Calu3 (cell line): ENCODE results near the gene SLC48A1. TPM values are rescaled to one million over a fixed set of nuclear protein-coding genes. Genes with fewer than 3 reads are reported as not detected.

Experiments
- BruUV-seq: library from RNA; stranded (reverse); fragments of 400-500 nt; replicated peaks from 2 replicates; lab custom pipeline; 2021; lab: Mats Ljungman, UMichigan
- CTCF ChIA-PET: fragments of 300-600 bp; sonication (Branson Sonifier 250); formaldehyde crosslinking; loops from one replicate; lab custom pipeline; 2022; ENCODE audit warnings: antibody characterized with exemption; lab: Charles Lee
- DNase-seq: peaks from one replicate; pipeline ENCODE4 v3.0.0; 2022
- H3K27ac Mint-ChIP-seq: one replicate; pipeline ENCODE4 v1.8.0; 2022; ENCODE audit warnings: mixed read lengths; ENCODE audit not compliant: unreplicated experiment
- H3K27me3 Mint-ChIP-seq: one replicate; pipeline ENCODE4 v1.8.0; 2022; ENCODE audit warnings: mixed read lengths; ENCODE audit not compliant: unreplicated experiment
- H3K36me3 Mint-ChIP-seq: one replicate; pipeline ENCODE4 v1.8.0; 2022; ENCODE audit warnings: mild to moderate bottlenecking, moderate library complexity, mixed read lengths; ENCODE audit not compliant: insufficient read depth, unreplicated experiment
- H3K4me1 Mint-ChIP-seq: one replicate; pipeline ENCODE4 v1.8.0; 2022; ENCODE audit warnings: mild to moderate bottlenecking, low read depth, mixed read lengths; ENCODE audit not compliant: unreplicated experiment
- H3K4me3 Mint-ChIP-seq: one replicate; pipeline ENCODE4 v1.8.0; 2022; ENCODE audit warnings: mild to moderate bottlenecking, low read depth, moderate library complexity, mixed read lengths; ENCODE audit not compliant: unreplicated experiment
- H3K9me3 Mint-ChIP-seq: one replicate; pipeline ENCODE4 v1.8.0; 2022; ENCODE audit warnings: low read depth, mixed read lengths; ENCODE audit not compliant: unreplicated experiment
- CTCF ChIP-seq: fragments of 200-600 bp; IDR thresholded peaks from one replicate; pipeline ENCODE4 v1.8.0; 2022; ENCODE audit warnings: antibody characterized with exemption; ENCODE audit not compliant: unreplicated experiment
- intact Hi-C: fragments of 100-400 bp; cut with micrococcal nuclease; formaldehyde crosslinking; loops from one replicate; pipeline ENCODE4 v1.10.0; 2022; ENCODE audit not compliant: unreplicated experiment
- total RNA-seq: library from RNA; stranded (reverse); gene quantifications from 2 replicates; pipeline ENCODE4 v1.2.3, GENCODE V29; 2022

Gene SLC48A1
- total RNA-seq, 1 experiment from 2014 or later = 17.2 TPM

- H3K36me3 Mint-ChIP-seq = no peaks in the 10 kb centered on the region
- no TSS peak for BruUV-seq
Measured at GRCh38 chr12:47747126-47747525, 25.9 kb upstream of the SLC48A1 start.

GRCh38 chr12:47747596-47748506, 25.2 kb upstream of the SLC48A1 start:
- intact Hi-C loops = no loop called here
- DNase-seq = no peak
- Mint-ChIP-seq H3K4me3 (no peak overlapping the region), H3K9me3 (no peaks in the 10 kb centered on the region), H3K4me1 (peaks cover 24% of the 10 kb centered on the region), H3K27ac (no peak overlapping the region), H3K36me3 (no peaks in the 10 kb centered on the region), H3K27me3 (no peaks in the 10 kb centered on the region)
- no peak for TF ChIP-seq CTCF
- BruUV-seq = no TSS peak
- CTCF ChIA-PET = no interaction called here

More at GRCh38 chr12:47747126-47747525, 25.9 kb upstream of the SLC48A1 start:
- no peak for TF ChIP-seq CTCF
- Mint-ChIP-seq H3K4me3 (no peak overlapping the region), H3K27me3 (no peaks in the 10 kb centered on the region), H3K4me1 (peaks cover 19% of the 10 kb centered on the region), H3K27ac (no peak overlapping the region), H3K9me3 (no peaks in the 10 kb centered on the region)
- no peak for DNase-seq
- intact Hi-C loops = no loop called here
- CTCF ChIA-PET = no interaction called here

DNA sequence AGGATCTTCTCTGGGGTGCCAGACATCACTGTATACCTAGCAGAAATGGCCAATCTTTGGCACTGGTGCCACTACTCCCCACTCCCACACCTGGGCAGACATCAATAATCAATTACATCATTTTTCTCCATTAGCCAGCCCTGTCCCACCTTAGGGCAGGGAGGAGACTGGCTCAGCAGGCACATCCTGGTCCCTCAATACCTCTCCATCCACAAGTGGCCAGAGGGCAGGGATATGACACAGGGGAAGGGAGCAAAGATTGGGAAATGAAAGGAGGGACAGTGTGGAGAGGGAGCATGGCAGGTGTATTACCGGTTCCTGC, 24.6 kb upstream of the SLC48A1 start:
- BruUV-seq = no TSS peak
- no peak overlapping the region for H3K4me3 Mint-ChIP-seq
- CTCF ChIA-PET = no interaction called here
- intact Hi-C loops = no loop called here
- DNase-seq = no peak
- TF ChIP-seq CTCF = no peak
- H3K36me3 Mint-ChIP-seq = peaks cover 4% of the 10 kb centered on the region
- no peaks in the 10 kb centered on the region for H3K9me3 Mint-ChIP-seq
- no peaks in the 10 kb centered on the region for H3K27me3 Mint-ChIP-seq
- H3K4me1 Mint-ChIP-seq = peaks cover 27% of the 10 kb centered on the region
- H3K27ac Mint-ChIP-seq = no peak overlapping the region

DNA sequence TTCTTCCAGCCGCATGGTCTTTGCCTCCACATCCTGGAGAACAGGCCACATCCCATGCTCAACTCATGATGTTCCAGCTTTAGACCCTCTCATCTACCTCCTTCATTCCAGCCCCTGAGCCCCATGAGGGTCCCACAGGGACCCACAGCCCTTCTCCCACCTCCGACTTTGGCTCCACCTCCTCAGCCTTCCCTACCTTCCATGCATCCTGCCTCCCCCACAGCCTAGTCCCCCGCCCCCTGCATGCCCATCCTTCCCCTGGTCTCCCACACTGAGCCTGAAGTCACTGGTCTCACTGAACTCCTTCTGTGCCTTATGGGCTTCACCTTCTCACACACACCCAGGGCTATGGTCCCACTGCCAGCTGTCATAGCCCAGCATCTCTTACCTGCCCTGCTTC, 24.1 kb upstream of the SLC48A1 start:
- Mint-ChIP-seq H3K4me1 (peaks cover 27% of the 10 kb centered on the region), H3K4me3 (no peak overlapping the region), H3K27ac (no peak overlapping the region), H3K36me3 (peaks cover 8% of the 10 kb centered on the region), H3K27me3 (no peaks in the 10 kb centered on the region), H3K9me3 (no peaks in the 10 kb centered on the region)
- DNase-seq = no peak
- intact Hi-C loops = no loop called here
- BruUV-seq = no TSS peak
- CTCF ChIA-PET = no interaction called here
- TF ChIP-seq CTCF = no peak
